GM21390 (cell line): ENCODE results near the gene CFAP97D1.

Source experiments
- ATAC-seq: cut with Tn5 transposase; IDR thresholded peaks from one replicate; pipeline ENCODE4 v1.9.1; 2021; ENCODE audit not compliant: unreplicated experiment

The CFAP97D1 gene

GRCh38 chr17:43825567-43825966, 45.3 kb downstream of the CFAP97D1 start:
- no peak for ATAC-seq

- no peak for ATAC-seq
These were observed 46.0 kb downstream of the CFAP97D1 start for GRCh38 chr17:43826206-43826605.

- no peak for ATAC-seq
These were observed 47.4 kb downstream of the CFAP97D1 start for GRCh38 chr17:43827596-43827995.

- no peak for ATAC-seq
These were observed 49.5 kb downstream of the CFAP97D1 start for GRCh38 chr17:43829738-43830137.

DNA sequence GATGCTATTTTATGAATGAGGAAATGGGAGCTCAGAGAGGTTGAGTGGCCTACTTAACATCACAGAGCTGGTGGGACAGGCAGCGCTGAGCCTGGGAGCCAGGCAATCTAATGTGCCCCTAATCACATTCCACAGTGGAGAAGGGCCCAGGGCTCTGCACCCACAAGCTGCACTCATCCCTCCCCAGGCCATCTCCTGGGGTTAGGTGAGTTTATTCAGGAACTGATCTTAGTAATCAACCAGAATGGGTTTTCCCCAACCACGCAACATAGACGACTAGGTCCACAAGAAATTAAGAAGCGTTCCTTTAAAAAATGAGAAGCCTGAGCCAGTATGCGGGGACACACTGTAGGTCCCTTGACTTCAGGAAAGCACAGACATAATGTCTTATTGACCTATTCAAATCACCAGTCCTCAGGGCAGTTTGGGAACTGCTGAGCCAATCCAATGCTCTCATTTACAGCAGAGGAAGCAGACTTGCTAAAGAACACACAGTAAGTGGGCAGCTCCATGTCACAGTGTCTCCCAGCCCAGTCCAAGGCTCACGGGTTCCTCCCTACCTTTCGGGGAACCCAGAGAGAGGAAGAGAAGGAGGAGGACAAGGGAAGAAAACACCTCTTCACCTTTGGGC, 50.4 kb downstream of the CFAP97D1 start:
- ATAC-seq: no peak

DNA sequence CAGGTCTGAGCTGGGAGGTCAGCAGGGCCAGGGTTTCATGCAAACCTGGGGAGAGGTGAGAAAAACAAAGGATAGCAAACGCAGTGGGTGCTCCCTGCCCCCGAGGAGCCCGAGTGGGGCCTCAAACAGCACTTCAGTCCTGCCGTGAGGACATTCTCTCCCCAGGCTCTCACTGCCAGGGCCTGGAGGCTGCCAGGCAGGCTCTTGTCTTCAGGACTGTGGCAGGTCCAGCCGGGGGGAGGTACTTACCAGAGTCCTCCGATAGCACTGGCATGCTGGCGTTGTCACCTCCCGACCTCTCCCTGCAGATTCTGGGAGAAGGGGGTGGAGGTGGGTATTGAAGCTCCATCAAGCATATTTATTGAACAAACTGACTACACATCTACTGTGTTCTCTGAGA, 51.4 kb downstream of the CFAP97D1 start:
- no peak for ATAC-seq

DNA sequence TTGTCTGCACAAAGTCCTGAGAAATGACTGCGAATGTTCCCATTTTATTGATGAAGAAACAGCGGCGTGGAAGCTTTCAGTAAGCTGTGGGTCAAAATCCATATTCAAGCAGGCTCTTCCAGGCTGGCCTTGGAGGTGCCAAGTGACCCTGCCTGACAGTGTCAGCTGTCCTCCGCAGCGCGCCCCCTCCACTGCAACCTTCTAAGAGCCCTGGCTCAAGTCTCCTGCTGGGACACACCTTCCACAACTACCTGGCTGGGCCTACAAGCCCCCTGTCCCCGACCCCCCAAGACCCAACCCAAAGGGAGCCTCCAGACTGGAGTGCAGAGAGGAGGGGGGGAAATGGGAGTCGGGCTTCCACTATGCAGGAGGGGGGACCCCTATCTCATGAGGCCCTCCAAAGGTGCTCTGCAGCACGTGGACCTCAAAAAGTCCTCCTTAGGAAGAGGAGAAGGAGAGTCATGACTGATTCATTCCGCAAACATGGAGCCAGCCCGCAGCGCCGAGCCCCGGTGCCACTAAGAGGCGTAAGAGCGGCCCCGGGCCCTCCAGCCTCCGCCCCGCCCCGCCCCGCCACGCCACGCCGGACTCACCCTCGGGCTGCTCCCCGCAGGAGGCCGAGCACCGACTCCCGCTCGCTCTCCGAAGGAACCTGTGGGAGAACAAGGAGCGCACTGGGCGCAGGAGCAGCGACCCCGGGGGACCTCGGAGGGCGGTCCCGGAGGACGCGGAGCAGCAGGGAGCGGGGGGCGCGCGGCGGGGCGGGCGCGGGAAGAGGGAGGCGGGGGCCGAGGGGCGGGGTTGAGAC, 52.1 kb downstream of the CFAP97D1 start:
- ATAC-seq: no peak

DNA sequence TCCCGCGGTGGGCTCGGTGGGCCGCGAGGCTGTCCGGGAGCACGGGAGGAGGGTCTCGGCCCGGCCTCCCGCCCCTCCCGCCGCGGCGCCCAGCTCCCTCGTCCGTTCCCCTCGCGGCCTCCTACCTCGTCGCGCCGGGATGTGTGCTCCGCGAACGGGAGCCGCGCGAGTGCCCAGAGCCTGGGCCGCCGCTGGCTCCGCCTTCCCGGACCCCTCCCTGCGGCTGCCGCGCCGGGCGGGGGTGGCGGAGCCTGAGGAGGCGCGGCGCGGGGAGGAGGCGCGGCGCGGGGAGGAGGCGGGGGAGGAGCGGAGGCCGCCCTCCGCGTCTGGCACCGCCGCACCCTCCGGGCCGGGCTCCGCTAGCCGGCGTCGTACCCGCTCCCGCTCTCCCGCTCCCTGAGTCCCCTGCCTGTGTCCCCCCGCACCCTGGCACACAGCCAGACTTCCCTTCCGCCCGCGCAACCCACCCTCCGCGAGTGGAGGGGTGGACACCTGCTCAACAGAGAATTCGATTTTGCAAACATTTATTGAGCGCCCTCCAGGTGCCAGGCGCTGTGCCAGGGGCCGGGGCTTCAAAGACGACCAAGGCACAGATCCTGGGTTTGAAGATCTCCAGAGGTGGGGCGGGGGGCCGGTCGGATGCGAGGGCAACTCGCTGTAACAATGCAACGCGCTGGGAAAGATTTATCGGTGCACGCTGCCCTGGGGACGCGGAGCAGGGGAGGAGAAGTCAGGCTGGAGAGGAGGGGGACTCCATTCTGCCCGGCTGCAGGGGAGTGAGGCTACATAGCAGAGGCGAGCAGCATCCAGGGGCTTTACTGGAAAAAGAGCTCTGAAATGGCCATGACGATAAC, 53.0 kb downstream of the CFAP97D1 start, which contains the start of gene MPP3:
Gene MPP3, minus strand, starts transcription at position 171 of the 854 bp plus-strand sequence. CDS start 1,240 bp downstream, outside the sequence.
- ATAC-seq: no peak

DNA sequence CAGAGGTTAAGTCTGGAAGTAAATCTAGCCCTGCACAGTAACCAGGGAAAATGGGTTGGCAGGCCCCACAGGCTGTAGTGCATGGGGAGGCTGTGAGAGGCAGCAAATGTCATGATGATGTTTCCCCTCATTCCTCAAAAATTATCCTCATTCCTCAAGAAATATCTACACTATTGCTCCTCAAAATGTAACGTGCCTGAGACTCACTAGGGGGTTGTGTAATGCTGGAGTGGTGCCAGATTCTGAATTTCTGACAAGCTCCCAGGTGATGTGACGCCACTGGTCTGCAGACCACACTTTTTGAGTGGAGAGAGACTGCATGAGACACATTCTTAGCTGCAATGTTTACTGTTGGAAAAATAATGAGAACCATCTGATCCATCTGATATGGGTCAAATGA, 53.9 kb downstream of the CFAP97D1 start:
- ATAC-seq: no peak
